ENCODE measurements around the gene PDE6B. TPM values are rescaled to one million over a fixed set of nuclear protein-coding genes. Genes with fewer than 3 reads are reported as not detected.

Gene PDE6B
- polyA plus RNA-seq, 1 donor (not counting 4 experiments of a cell fraction or from before 2014, with no cell fraction given): not detected

- FAIRE-seq: no peak
- DNase-seq (ENCODE audit: low read depth, low spot score): no peak
- H3K79me2 ChIP-seq (ENCODE audit: control insufficient read depth, insufficient read depth, low read length): no peaks in the 10 kb centered on the region
- no peak overlapping the region for H2AFZ ChIP-seq (ENCODE audit: control insufficient read depth, low read length)
- no peak for TF ChIP-seq EZH2 (IDR thresholded peaks at IDR 0.05; ENCODE audit: low read length)
- TF ChIP-seq CTCF (optimal IDR thresholded peaks at IDR 0.05 in 1 of 3, IDR thresholded peaks at IDR 0.05 in 1 of 3, conservative IDR thresholded peaks at IDR 0.05 in 1 of 3; ENCODE audit: extremely low read depth in 1 of 3, insufficient read depth in 2 of 3, low read length in 3 of 3): no peak
- H3K27me3 ChIP-seq (ENCODE audit: control insufficient read depth, extremely low read depth, insufficient read depth, low read length): peaks cover 22% of the 10 kb centered on the region
- H3K36me3 ChIP-seq (ENCODE audit: control insufficient read depth in 2 of 2, extremely low read depth in 1 of 2, insufficient read depth in 2 of 2, low read length in 2 of 2): no peaks in the 10 kb centered on the region
- H3K9me1 ChIP-seq (ENCODE audit: control insufficient read depth, extremely low read depth, insufficient read depth, low read length): no peaks in the 10 kb centered on the region
- no peak overlapping the region for H3K4me3 ChIP-seq (ENCODE audit: control insufficient read depth in 2 of 3, extremely low read depth in 1 of 3, insufficient read depth in 2 of 3, low read depth in 1 of 3, low read length in 3 of 3)
- peaks cover 4% of the 10 kb centered on the region for H4K20me1 ChIP-seq (ENCODE audit: control insufficient read depth, extremely low read depth, insufficient read depth, low read length)
- dilution Hi-C loops (cut with MboI; ENCODE audit: extremely low pct_ligation_motif_present, low sequenced_read_pairs): no loop called here
- no peak overlapping the region for H3K27ac ChIP-seq (ENCODE audit: control insufficient read depth, insufficient read depth, low read length)
- H3K4me2 ChIP-seq (ENCODE audit: control insufficient read depth, extremely low read depth, insufficient read depth, low read depth, low read length): no peak overlapping the region
- H3K4me1 ChIP-seq (ENCODE audit: control insufficient read depth, extremely low read depth, insufficient read depth, low read length): peaks cover 6% of the 10 kb centered on the region
- H3K9ac ChIP-seq (ENCODE audit: control insufficient read depth, extremely low read depth, insufficient read depth, low read length): no peak overlapping the region
- no peaks in the 10 kb centered on the region for H3K9me3 ChIP-seq (ENCODE audit: control insufficient read depth, low read depth, low read length)
These were observed 59.4 kb downstream of the PDE6B start for GRCh38 chr4:684623-685327.

- FAIRE-seq (no peak), DNase-seq (ENCODE audit: low read depth, low spot score) (no peak)
- no peak overlapping the region for H3K9ac ChIP-seq (ENCODE audit: control insufficient read depth, extremely low read depth, insufficient read depth, low read length)
These were observed 60.5 kb downstream of the PDE6B start for GRCh38 chr4:685679-686412.

More at GRCh38 chr4:685679-686412, 60.5 kb downstream of the PDE6B start:
- Histone ChIP-seq H4K20me1 (ENCODE audit: control insufficient read depth, extremely low read depth, insufficient read depth, low read length) (peaks cover 4% of the 10 kb centered on the region), H3K4me2 (ENCODE audit: control insufficient read depth, extremely low read depth, insufficient read depth, low read depth, low read length) (no peak overlapping the region), H3K9me1 (ENCODE audit: control insufficient read depth, extremely low read depth, insufficient read depth, low read length) (no peaks in the 10 kb centered on the region), H3K27ac (ENCODE audit: control insufficient read depth, insufficient read depth, low read length) (no peak overlapping the region), H3K9me3 (ENCODE audit: control insufficient read depth, low read depth, low read length) (no peaks in the 10 kb centered on the region), H3K79me2 (ENCODE audit: control insufficient read depth, insufficient read depth, low read length) (no peaks in the 10 kb centered on the region), H3K4me1 (ENCODE audit: control insufficient read depth, extremely low read depth, insufficient read depth, low read length) (peaks cover 6% of the 10 kb centered on the region), H3K27me3 (ENCODE audit: control insufficient read depth, extremely low read depth, insufficient read depth, low read length) (peaks cover 22% of the 10 kb centered on the region), H2AFZ (ENCODE audit: control insufficient read depth, low read length) (no peak overlapping the region), H3K4me3 (ENCODE audit: control insufficient read depth in 2 of 3, extremely low read depth in 1 of 3, insufficient read depth in 2 of 3, low read depth in 1 of 3, low read length in 3 of 3) (no peak overlapping the region), H3K36me3 (ENCODE audit: control insufficient read depth in 2 of 2, extremely low read depth in 1 of 2, insufficient read depth in 2 of 2, low read length in 2 of 2) (no peaks in the 10 kb centered on the region)
- TF ChIP-seq CTCF (optimal IDR thresholded peaks at IDR 0.05 in 1 of 3, IDR thresholded peaks at IDR 0.05 in 1 of 3, conservative IDR thresholded peaks at IDR 0.05 in 1 of 3; ENCODE audit: extremely low read depth in 1 of 3, insufficient read depth in 2 of 3, low read length in 3 of 3) (no peak), EZH2 (IDR thresholded peaks at IDR 0.05; ENCODE audit: low read length) (no peak)
- dilution Hi-C loops (cut with MboI; ENCODE audit: extremely low pct_ligation_motif_present, low sequenced_read_pairs): no loop called here

All from keratinocyte (primary cell).